H1 (cell line): ENCODE data around the gene CBY1. TPM values are rescaled to one million over a fixed set of nuclear protein-coding genes. Genes with fewer than 3 reads are reported as not detected.

Source experiments
- CTCF ChIA-PET: fragments of 300-600 bp; sonication (Branson Sonifier 250); formaldehyde crosslinking; loops from one replicate; lab custom pipeline; 2021; ENCODE audit not compliant: partially characterized antibody; lab: Charles Lee
- POLR2A ChIA-PET: fragments of 300-600 bp; sonication (Branson Sonifier 250); formaldehyde crosslinking; loops from one replicate; lab custom pipeline; 2021; ENCODE audit warnings: inconsistent platforms; ENCODE audit not compliant: partially characterized antibody; lab: Charles Lee
- DNase-seq, 2 experiments: peaks; one replicate each; pipeline versions ENCODE4 v3.0.0 to v3.0.0-alpha.2; 2010 to 2022; ENCODE audit warnings: low spot score in 2 of 2, low read depth in 1 of 2, mixed read lengths in 1 of 2
- FAIRE-seq: peaks from 2 replicates; lab custom pipeline; 2011; peaks lifted over from hg19 to GRCh38; lab: Jason Lieb, UNC
- H2AFZ ChIP-seq: 2 replicates; pipeline ENCODE4 v1.8.1; 2012; ENCODE audit warnings: low read length, inconsistent platforms
- H2AK5ac ChIP-seq: 2 replicates; pipeline ENCODE4 v1.6.1; 2013; ENCODE audit warnings: low read depth, low read length
- H2BK120ac ChIP-seq: replicated peaks from 2 replicates; pipeline ENCODE3; 2013; ENCODE audit warnings: low read depth, low read length, inconsistent platforms
- H2BK12ac ChIP-seq: 2 replicates; pipeline ENCODE4 v1.6.1; 2013; ENCODE audit warnings: low read depth, low read length
- H2BK15ac ChIP-seq: 2 replicates; pipeline ENCODE4 v1.6.1; 2013; ENCODE audit warnings: low read length
- H2BK20ac ChIP-seq: 2 replicates; pipeline ENCODE4 v1.6.1; 2013; ENCODE audit warnings: low read length
- H2BK5ac ChIP-seq: 2 replicates; pipeline ENCODE4 v1.6.1; 2013; ENCODE audit warnings: low read depth, low read length
- H3K14ac ChIP-seq: 2 replicates; pipeline ENCODE4 v1.6.1; 2013; ENCODE audit warnings: inconsistent platforms; ENCODE audit not compliant: insufficient read length
- H3K18ac ChIP-seq: 2 replicates; pipeline ENCODE4 v1.6.1; 2013; ENCODE audit warnings: low read length; ENCODE audit errors: extremely low read depth
- H3K23ac ChIP-seq: 2 replicates; pipeline ENCODE4 v1.6.1; 2013; ENCODE audit warnings: inconsistent platforms; ENCODE audit not compliant: insufficient read length
- H3K23me2 ChIP-seq: 2 replicates; pipeline ENCODE4 v1.6.1; 2013; ENCODE audit warnings: low read depth, low read length
- H3K27ac ChIP-seq: 2 replicates; pipeline ENCODE4 v1.6.1; 2011; ENCODE audit warnings: low read depth, low read length, inconsistent platforms
- H3K27me3 ChIP-seq, 4 experiments: replicated peaks in 1 of 4; 1 replicate in 1 of 4; 2 replicates in 3 of 4; pipeline versions ENCODE4 v1.6.1 to v1.8.1; 2011 to 2013; ENCODE audit warnings: low read length in 3 of 4, mild to moderate bottlenecking in 3 of 4, inconsistent platforms in 2 of 4, mixed read lengths in 2 of 4, moderate library complexity in 1 of 4; ENCODE audit not compliant: control insufficient read depth in 3 of 4, insufficient read depth in 3 of 4; ENCODE audit errors: extremely low read depth in 1 of 4
- H3K36me3 ChIP-seq, 4 experiments: 2 replicates each; pipeline versions ENCODE4 v1.6.1 to v1.8.1; 2011 to 2013; ENCODE audit warnings: mild to moderate bottlenecking in 4 of 4, low read length in 3 of 4, moderate library complexity in 2 of 4, control low read depth in 1 of 4, inconsistent platforms in 1 of 4; ENCODE audit not compliant: insufficient read depth in 4 of 4, control insufficient read depth in 2 of 4
- H3K4ac ChIP-seq: replicated peaks from 2 replicates; pipeline ENCODE3; 2013; ENCODE audit warnings: low read length, low read depth, mixed read lengths, inconsistent platforms; ENCODE audit not compliant: insufficient read length
- H3K4me1 ChIP-seq, 4 experiments: replicated peaks in 1 of 4; 1 replicate in 1 of 4; 2 replicates in 3 of 4; pipeline versions ENCODE4 v1.6.1 to v1.8.1; 2011 to 2013; ENCODE audit warnings: low read length in 3 of 4, inconsistent platforms in 2 of 4, mixed read lengths in 1 of 4; ENCODE audit not compliant: insufficient read depth in 4 of 4, control insufficient read depth in 3 of 4
- H3K4me2 ChIP-seq, 2 experiments: 2 replicates each; pipeline versions ENCODE4 v1.6.1 to v1.8.1; 2011 to 2013; ENCODE audit warnings: low read depth in 2 of 2, low read length in 2 of 2, control low read depth in 1 of 2, inconsistent platforms in 1 of 2, mild to moderate bottlenecking in 1 of 2; ENCODE audit not compliant: insufficient read depth in 1 of 2
- H3K4me3 ChIP-seq, 4 experiments: fragments of 200-600, 300-600 bp in 1 of 4; sonication (generic), shearing (Covaris generic), sonication (Bioruptor Twin) in 1 of 4; 2 replicates each; pipeline versions ENCODE4 v1.5.1 to v1.8.1; 2011 to 2016; ENCODE audit warnings: low read length in 4 of 4, low read depth in 3 of 4, control low read depth in 2 of 4, inconsistent platforms in 2 of 4, mild to moderate bottlenecking in 2 of 4, mixed read lengths in 1 of 4, moderate library complexity in 1 of 4; ENCODE audit not compliant: insufficient read depth in 2 of 4; ENCODE audit errors: extremely low read depth in 1 of 4
- H3K56ac ChIP-seq: replicated peaks from 2 replicates; pipeline ENCODE3; 2013; ENCODE audit warnings: low read depth, mild to moderate bottlenecking, mixed read lengths, low read length, inconsistent platforms; ENCODE audit not compliant: insufficient read length
- H3K79me1 ChIP-seq: 2 replicates; pipeline ENCODE4 v1.6.1; 2013; ENCODE audit warnings: low read depth, low read length, control low read depth
- H3K79me2 ChIP-seq, 2 experiments: 2 replicates each; pipeline versions ENCODE4 v1.6.1 to v1.8.1; 2012 to 2013; ENCODE audit warnings: low read length in 2 of 2, mild to moderate bottlenecking in 2 of 2, inconsistent platforms in 1 of 2; ENCODE audit not compliant: insufficient read depth in 2 of 2, control insufficient read depth in 1 of 2
- H3K9ac ChIP-seq, 4 experiments: replicated peaks in 1 of 4; 1 replicate in 1 of 4; 2 replicates in 3 of 4; pipeline versions ENCODE4 v1.6.1 to v1.8.1; 2011 to 2013; ENCODE audit warnings: low read depth in 3 of 4, low read length in 3 of 4, control low read depth in 2 of 4, mild to moderate bottlenecking in 2 of 4, moderate library complexity in 2 of 4, inconsistent platforms in 1 of 4; ENCODE audit errors: extremely low read depth in 1 of 4
- H3K9me3 ChIP-seq, 2 experiments: 2 replicates each; pipeline versions ENCODE4 v1.6.1 to v1.8.1; 2012 to 2013; ENCODE audit warnings: mild to moderate bottlenecking in 2 of 2, moderate library complexity in 2 of 2, control low read depth in 1 of 2, inconsistent platforms in 1 of 2, low read depth in 1 of 2, low read length in 1 of 2, mixed read lengths in 1 of 2; ENCODE audit not compliant: insufficient read depth in 2 of 2
- H4K20me1 ChIP-seq, 2 experiments: replicated peaks in 1 of 2; 2 replicates each; pipeline versions ENCODE3 to v1.8.1; 2011 to 2013; ENCODE audit warnings: inconsistent platforms in 2 of 2, low read length in 2 of 2, mild to moderate bottlenecking in 1 of 2; ENCODE audit not compliant: insufficient read depth in 2 of 2, control insufficient read depth in 1 of 2
- H4K5ac ChIP-seq: 2 replicates; pipeline ENCODE4 v1.6.1; 2013; ENCODE audit warnings: low read length, low read depth, mixed read lengths, inconsistent platforms; ENCODE audit not compliant: insufficient read length
- H4K8ac ChIP-seq: 2 replicates; pipeline ENCODE4 v1.8.0; 2013; ENCODE audit warnings: mild to moderate bottlenecking, moderate library complexity, low read length, inconsistent platforms; ENCODE audit not compliant: insufficient read depth; ENCODE audit errors: extremely low read depth
- H4K91ac ChIP-seq: replicated peaks from 2 replicates; pipeline ENCODE3; 2013; ENCODE audit warnings: low read length, mixed read lengths, inconsistent platforms; ENCODE audit not compliant: insufficient read length
- BACH1 ChIP-seq: IDR thresholded peaks from 2 replicates; pipeline ENCODE4 v1.6.1; 2012; ENCODE audit warnings: low read length, improper control_type of control experiment
- CBX8 ChIP-seq: fragments of 300-800, 300-1000 bp; sonication (generic); IDR thresholded peaks from 2 replicates; pipeline ENCODE4 v1.7.1; 2016; ENCODE audit warnings: low read depth, low read length, borderline replicate concordance
- KDM5A ChIP-seq: fragments of 200-600 bp; IDR thresholded peaks from 2 replicates; pipeline ENCODE4 v1.7.1; 2012; ENCODE audit warnings: mild to moderate bottlenecking, low read length, inconsistent platforms, mixed read lengths
- RAD21 ChIP-seq, 2 experiments: IDR thresholded peaks in 1 of 2; conservative IDR thresholded peaks in 1 of 2; 2 replicates each; pipeline ENCODE4 v1.6.1; 2011; ENCODE audit warnings: low read depth in 2 of 2, low read length in 2 of 2, improper control_type of control experiment in 1 of 2, inconsistent platforms in 1 of 2, mild to moderate bottlenecking in 1 of 2, moderate library complexity in 1 of 2
- RBBP5 ChIP-seq: IDR thresholded peaks from 2 replicates; pipeline ENCODE4 v1.7.1; 2012; ENCODE audit warnings: low read depth, mild to moderate bottlenecking, inconsistent platforms, low read length, moderate library complexity, borderline replicate concordance
- WGBS, 2 experiments: shearing (Covaris generic) in 1 of 2; methylation state at CpG; one replicate each; pipeline versions ENCODE4 v1.1.6 to v1.1.7; 2013 to 2015; ENCODE audit warnings: low lambda C conversion rate in 2 of 2, mixed read lengths in 2 of 2, inconsistent platforms in 1 of 2, low coverage in 1 of 2, missing lambda C conversion rate in 1 of 2; ENCODE audit not compliant: insufficient replicate concordance in 2 of 2, insufficient coverage in 1 of 2, insufficient read length in 1 of 2; ENCODE audit errors: extremely low coverage in 1 of 2, missing lambda C conversion rate in 1 of 2; 5-methylcytosine and 5-hydroxymethylcytosine counted together
- polyA plus RNA-seq, 7 experiments: library from polyadenylated mRNA; depleted of rRNA in 3 of 7; stranded (reverse) in 5 of 7; unstranded in 2 of 7; fragments of >200 nt in 5 of 7; fragments of 200-250 nt in 2 of 7; gene quantifications; 1 replicate in 5 of 7; 2 replicates in 1 of 7; 4 replicates in 1 of 7; pipeline versions ENCODE4 v1.2.1 to v1.2.3, GENCODE V29; 2011 to 2013; ENCODE audit warnings: missing spikeins in 2 of 7, mixed read lengths in 2 of 7
- total RNA-seq: library from RNA; stranded (reverse); fragmentation: NEBNext Ultra II Directional; extraction: Animal tissue kit (Norgen Biotek cat#: 25700); gene quantifications from 2 replicates; pipeline ENCODE4 v1.2.1, GENCODE V29; 2021

CBY1 gene
- total and polyA plus RNA-seq, 2 of the 8 experiments (the other 6 are each of a cell fraction or from before 2014, with no cell fraction given) = 23.2 to 30.2 TPM

- Histone ChIP-seq H3K4me1 (no peaks in the 10 kb centered on the region; a peak in 2 of 7 replicates), H2BK12ac (no peak overlapping the region), H3K14ac (no peak overlapping the region), H2AK5ac (no peak overlapping the region), H3K23ac (no peak overlapping the region), H3K56ac (no peak overlapping the region), H3K79me1 (peaks cover 6% of the 10 kb centered on the region), H2BK20ac (no peak overlapping the region), H3K27me3 (no peaks in the 10 kb centered on the region), H2BK5ac (no peak overlapping the region), H3K4ac (no peak overlapping the region), H2BK15ac (no peak overlapping the region), H4K20me1 (peaks cover 2 to 15% of the 10 kb centered on the region in 2 experiments), H3K4me3 (no peak overlapping the region), H3K36me3 (peaks cover 5 to 71% (median 43%) of the 10 kb centered on the region in 4 experiments; a peak in 6 of 8 replicates), H2AFZ (no peak overlapping the region), H3K9me3 (no peaks in the 10 kb centered on the region), H2BK120ac (no peak overlapping the region), H4K91ac (no peak overlapping the region), H3K9ac (no peak overlapping the region), H3K27ac (no peak overlapping the region), H3K23me2 (no peaks in the 10 kb centered on the region), H3K18ac (no peak overlapping the region), H3K79me2 (peaks cover 0 to 7% of the 10 kb centered on the region in 2 experiments; a peak in 1 of 4 replicates), H3K4me2 (no peak overlapping the region), H4K8ac (no peak overlapping the region), H4K5ac (no peak overlapping the region)
- 94% methylated on average over 3 of the region's 3 CpGs; no CpG with 5 or more reads in 1 of the 2 experiments for WGBS, 2 experiments
- FAIRE-seq (no peak), DNase-seq (no peak)
- POLR2A ChIA-PET = interaction anchor here (1.0 to 1.7 kb wide), 2 partner anchors 13 to 14 kb away, joined by 3 to 4 read pairs; partner anchors contain the start of gene GTPBP1
- CTCF ChIA-PET = interaction anchor here (0.6 to 10.8 kb wide), 3 partner anchors 15 to 207 kb away, joined by 3 to 116 read pairs (median 5); no protein-coding TSS in a partner anchor
- no peak for TF ChIP-seq CBX8
- no peak for TF ChIP-seq RBBP5
- TF ChIP-seq BACH1 = no peak
- TF ChIP-seq KDM5A = no peak
- no peak for TF ChIP-seq RAD21 (IDR thresholded peaks at IDR 0.05 in 1 of 2, conservative IDR thresholded peaks at IDR 0.05 in 1 of 2; ENCODE audit: low read depth in 2 of 2, low read length in 2 of 2)
Observed at GRCh38 chr22:38720350-38720749, 63.9 kb downstream of the CBY1 start.
